ENCODE measurements around the gene PTPN7.

- no peak for TF ChIP-seq CTCF (IDR thresholded peaks at IDR 0.05)
- TF ChIP-seq ZFX (IDR thresholded peaks at IDR 0.05; ENCODE audit: borderline replicate concordance) = no peak
These were observed 53.1 kb downstream of the PTPN7 start for GRCh38 chr1:202107321-202107761.

All from 22Rv1 (cell line).